ENCODE measurements around the gene HOOK1.

GRCh38 chr1:59898927-59899326 lies 84.2 kb downstream of the HOOK1 start:
- TF ChIP-seq EZH2 (IDR thresholded peaks at IDR 0.05; ENCODE audit: borderline replicate concordance, low read depth, low read length, poor library complexity, severe bottlenecking) = no peak
- TF ChIP-seq, protein P1, sequence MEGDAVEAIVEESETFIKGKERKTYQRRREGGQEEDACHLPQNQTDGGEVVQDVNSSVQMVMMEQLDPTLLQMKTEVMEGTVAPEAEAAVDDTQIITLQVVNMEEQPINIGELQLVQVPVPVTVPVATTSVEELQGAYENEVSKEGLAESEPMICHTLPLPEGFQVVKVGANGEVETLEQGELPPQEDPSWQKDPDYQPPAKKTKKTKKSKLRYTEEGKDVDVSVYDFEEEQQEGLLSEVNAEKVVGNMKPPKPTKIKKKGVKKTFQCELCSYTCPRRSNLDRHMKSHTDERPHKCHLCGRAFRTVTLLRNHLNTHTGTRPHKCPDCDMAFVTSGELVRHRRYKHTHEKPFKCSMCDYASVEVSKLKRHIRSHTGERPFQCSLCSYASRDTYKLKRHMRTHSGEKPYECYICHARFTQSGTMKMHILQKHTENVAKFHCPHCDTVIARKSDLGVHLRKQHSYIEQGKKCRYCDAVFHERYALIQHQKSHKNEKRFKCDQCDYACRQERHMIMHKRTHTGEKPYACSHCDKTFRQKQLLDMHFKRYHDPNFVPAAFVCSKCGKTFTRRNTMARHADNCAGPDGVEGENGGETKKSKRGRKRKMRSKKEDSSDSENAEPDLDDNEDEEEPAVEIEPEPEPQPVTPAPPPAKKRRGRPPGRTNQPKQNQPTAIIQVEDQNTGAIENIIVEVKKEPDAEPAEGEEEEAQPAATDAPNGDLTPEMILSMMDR (conservative IDR thresholded peaks at IDR 0.05; ENCODE audit: low read depth, low read length) = no peak

Data from A673 (cell line).